HG02571 (cell line): ENCODE results near the gene ZNF614.
"Not testable (repeated sequence)": the region's sequence is repeated elsewhere in the genome, so short reads cannot be mapped to it uniquely, and the experiment has no call there.

Source experiments
- ATAC-seq: cut with Tn5 transposase; IDR thresholded peaks from one replicate; pipeline ENCODE4 v1.9.1; 2021; ENCODE audit warnings: mild to moderate bottlenecking, moderate library complexity; ENCODE audit not compliant: unreplicated experiment

The ZNF614 gene

GRCh38 chr19:51993422-51993821, 34.8 kb downstream of the ZNF614 start:
- no peak for ATAC-seq

GRCh38 chr19:51986309-51987291, 41.6 kb downstream of the ZNF614 start, which contains the start of gene ZNF350:
Gene ZNF350, minus strand, starts transcription at chr19:51986840. Its CDS starts 12,480 bp downstream, at chr19:51974360.
- peak; percentile 93 for ATAC-seq

GRCh38 chr19:51983361-51983760, 44.8 kb downstream of the ZNF614 start:
- no peak for ATAC-seq

GRCh38 chr19:51980926-51981325, 47.3 kb downstream of the ZNF614 start:
- not testable (repeated sequence) for ATAC-seq

GRCh38 chr19:51980116-51980736, 48.0 kb downstream of the ZNF614 start:
- ATAC-seq = no peak

- no peak for ATAC-seq
Measured at GRCh38 chr19:51978882-51979281, 49.3 kb downstream of the ZNF614 start.

- ATAC-seq = no peak
Measured at GRCh38 chr19:51977346-51977745, 50.8 kb downstream of the ZNF614 start.

- no peak for ATAC-seq
Measured at GRCh38 chr19:51976852-51977251, 51.3 kb downstream of the ZNF614 start.

- ATAC-seq = not testable (repeated sequence)
Measured at GRCh38 chr19:51975787-51976186, 52.4 kb downstream of the ZNF614 start.

- ATAC-seq = no peak
Measured at GRCh38 chr19:51971624-51972023, 56.6 kb downstream of the ZNF614 start.

- no peak for ATAC-seq
Measured at GRCh38 chr19:51970718-51971117, 57.5 kb downstream of the ZNF614 start.

GRCh38 chr19:51965583-51965982, 62.6 kb downstream of the ZNF614 start:
- ATAC-seq = no peak
